Right atrium auricular region (tissue), 2 donors: ENCODE results near the gene ICA1L. TPM values are rescaled to one million over a fixed set of nuclear protein-coding genes. Genes with fewer than 3 reads are reported as not detected.

Experiments
- DNase-seq: peaks from one replicate; pipeline ENCODE4 v3.0.0-alpha.2; 2019; ENCODE audit warnings: low spot score
- H3K27ac ChIP-seq, 2 donors: fragments of 200-600 bp; sonication (generic); 1 replicate in 1 of 2; 2 replicates in 1 of 2; pipeline ENCODE4 v1.5.1; 2016 to 2019
- H3K27me3 ChIP-seq, 2 donors: fragments of 200-600 bp; sonication (generic); one replicate each; pipeline versions ENCODE4 v1.5.1 to v1.6.0; 2017 to 2019
- H3K36me3 ChIP-seq: fragments of 200-600 bp; sonication (generic); one replicate; pipeline ENCODE4 v1.5.1; 2016
- H3K4me1 ChIP-seq, 2 donors: fragments of 200-600 bp; sonication (generic); one replicate each; pipeline versions ENCODE4 v1.5.1 to v1.6.0; 2017 to 2019
- H3K4me3 ChIP-seq, 2 donors: fragments of 200-600 bp; sonication (generic); 1 replicate in 1 of 2; 2 replicates in 1 of 2; pipeline ENCODE4 v1.5.1; 2017 to 2019; ENCODE audit warnings: mild to moderate bottlenecking in 1 of 2, moderate library complexity in 1 of 2
- H3K9me3 ChIP-seq, 2 donors: fragments of 200-600 bp; sonication (generic); one replicate each; pipeline ENCODE4 v1.5.1; 2019
- CTCF ChIP-seq, 2 donors: fragments of 200-600 bp; sonication (generic); IDR thresholded peaks; one replicate each; pipeline ENCODE4 v1.5.1; 2019; ENCODE audit warnings: antibody characterized with exemption in 2 of 2
- total RNA-seq, 2 donors: library from RNA; depleted of rRNA; stranded (reverse); fragments of >200 nt; gene quantifications; one replicate each; pipeline ENCODE4 v1.1.0, GENCODE V29; 2016

Gene ICA1L
- total RNA-seq, 2 donors from 2014 or later: 8.6 to 8.9 TPM

- Histone ChIP-seq H3K4me3 (no peak overlapping the region), H3K4me1 (peaks cover 0 to 21% of the 10 kb centered on the region in 2 donors), H3K36me3 (no peaks in the 10 kb centered on the region), H3K27me3 (no peaks in the 10 kb centered on the region), H3K27ac (no peak overlapping the region), H3K9me3 (no peaks in the 10 kb centered on the region)
- no peak for TF ChIP-seq CTCF (IDR thresholded peaks at IDR 0.05)
- no peak for DNase-seq
Measured at GRCh38 chr2:202818321-202818720, 53.2 kb downstream of the ICA1L start.

DNA sequence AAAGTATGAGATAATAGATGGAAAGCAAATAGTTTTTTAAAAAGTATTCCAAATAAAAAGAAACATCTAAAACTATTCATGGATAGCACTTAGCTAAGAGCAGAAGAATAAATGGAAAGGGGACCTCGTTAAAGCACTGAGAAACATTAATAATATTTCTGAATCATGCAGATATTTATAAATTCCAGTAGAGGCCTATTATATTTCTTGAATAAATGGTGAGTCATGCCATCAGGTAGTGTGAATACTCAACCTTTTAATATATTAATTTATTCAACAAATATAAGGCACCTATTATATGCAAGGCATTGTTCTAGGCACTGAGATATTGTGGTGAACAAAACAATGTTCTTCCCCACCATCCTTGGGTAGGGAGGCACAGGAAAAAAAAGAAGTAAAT, 53.8 kb downstream of the ICA1L start:
- Histone ChIP-seq H3K4me1 (peaks cover 0 to 21% of the 10 kb centered on the region in 2 donors), H3K36me3 (no peaks in the 10 kb centered on the region), H3K27ac (no peak overlapping the region), H3K9me3 (no peaks in the 10 kb centered on the region), H3K4me3 (no peak overlapping the region), H3K27me3 (no peaks in the 10 kb centered on the region)
- DNase-seq: no peak
- no peak for TF ChIP-seq CTCF (IDR thresholded peaks at IDR 0.05)

DNA sequence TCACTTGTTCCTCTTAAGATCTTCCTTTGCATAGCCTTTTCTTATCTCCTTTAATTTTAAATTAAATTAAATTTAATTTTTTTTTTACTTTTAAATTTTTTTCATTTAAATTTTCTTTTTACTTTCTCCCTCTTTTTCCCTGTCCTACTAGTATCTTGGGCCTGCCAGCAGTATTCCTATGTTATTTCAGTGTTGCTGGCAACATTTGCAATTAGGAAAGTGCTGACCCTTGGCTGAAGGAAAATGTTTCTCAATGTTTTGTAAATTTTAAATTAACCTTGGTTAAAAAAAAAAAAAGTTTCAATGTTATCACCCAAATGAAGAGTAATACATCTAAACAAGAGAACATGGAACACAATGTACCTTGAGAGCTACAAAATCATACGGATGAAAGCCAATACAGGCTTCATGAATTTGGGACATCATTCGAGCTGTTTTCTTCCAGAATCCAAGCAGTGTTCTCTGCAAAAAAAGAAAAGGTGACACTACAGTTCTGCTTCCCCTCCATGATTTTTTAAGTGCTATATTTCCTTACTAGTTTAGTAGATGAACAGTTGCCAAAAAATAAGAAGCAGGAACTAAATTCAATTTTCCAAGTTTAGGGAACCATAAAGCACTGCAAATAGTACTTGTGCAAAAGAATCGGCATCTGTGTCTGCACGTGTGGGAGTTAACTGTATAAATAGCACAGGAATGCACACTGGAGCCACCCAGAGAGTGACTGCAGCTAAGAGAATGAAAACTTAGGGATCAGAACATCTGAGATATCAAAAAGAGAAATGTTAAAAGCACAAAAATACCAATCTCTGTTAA, 55.8 kb downstream of the ICA1L start:
- no peaks in the 10 kb centered on the region for H3K36me3 ChIP-seq
- H3K4me3 ChIP-seq: no peak overlapping the region
- peaks cover 0 to 21% of the 10 kb centered on the region in 2 donors for H3K4me1 ChIP-seq
- peak overlapping the region; percentile 24 to 57 for H3K27ac ChIP-seq
- no peak for DNase-seq
- no peak for TF ChIP-seq CTCF (IDR thresholded peaks at IDR 0.05)
- peaks cover 0 to under 1% of the 10 kb centered on the region in 2 donors for H3K9me3 ChIP-seq
- H3K27me3 ChIP-seq: no peaks in the 10 kb centered on the region

- Histone ChIP-seq H3K4me1 (peaks cover 0 to 21% of the 10 kb centered on the region in 2 donors), H3K27me3 (no peaks in the 10 kb centered on the region), H3K36me3 (no peaks in the 10 kb centered on the region), H3K27ac (no peak overlapping the region), H3K9me3 (peaks cover 0 to 9% of the 10 kb centered on the region in 2 donors), H3K4me3 (no peak overlapping the region)
- no peak for TF ChIP-seq CTCF (IDR thresholded peaks at IDR 0.05)
- DNase-seq: no peak
Measured at GRCh38 chr2:202814226-202814625, 57.3 kb downstream of the ICA1L start.

DNA sequence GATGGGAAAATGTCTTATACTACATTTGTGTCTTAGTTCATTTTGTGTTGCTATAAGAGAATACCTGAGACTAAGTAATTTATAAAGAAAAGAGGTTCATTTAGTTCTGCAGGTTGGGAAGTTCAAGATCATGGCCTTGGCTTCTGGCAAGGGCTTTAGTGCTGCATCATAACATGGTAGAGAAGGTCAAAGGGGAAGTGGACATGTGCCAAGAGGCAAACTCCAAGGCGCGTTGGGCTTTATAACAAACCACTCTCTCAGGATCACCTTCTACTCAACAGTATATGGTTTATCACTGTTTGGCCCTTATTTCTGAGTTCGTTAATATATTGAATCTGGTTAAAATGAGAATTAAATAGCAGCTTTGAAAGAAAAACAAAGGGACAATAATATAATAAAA, 58.2 kb downstream of the ICA1L start:
- Histone ChIP-seq H3K4me3 (no peak overlapping the region), H3K36me3 (no peaks in the 10 kb centered on the region), H3K27me3 (no peaks in the 10 kb centered on the region), H3K27ac (no peak overlapping the region), H3K9me3 (peaks cover 0 to 9% of the 10 kb centered on the region in 2 donors), H3K4me1 (peaks cover 0 to 21% of the 10 kb centered on the region in 2 donors)
- TF ChIP-seq CTCF (IDR thresholded peaks at IDR 0.05): no peak
- DNase-seq: no peak
